HT-29 (cell line): ENCODE measurements around the gene RAB31. TPM values are rescaled to one million over a fixed set of nuclear protein-coding genes. Genes with fewer than 3 reads are reported as not detected.
"Not testable (repeated sequence)": the region's sequence is repeated elsewhere in the genome, so short reads cannot be mapped to it uniquely, and the experiment has no call there.

Experiments
- DNase-seq: peaks from one replicate; pipeline ENCODE4 v3.0.0-alpha.2; 2015; ENCODE audit warnings: low spot score
- total RNA-seq: library from RNA; depleted of rRNA; stranded (reverse); fragments of >200 nt; shearing (Covaris generic); gene quantifications from 2 replicates; pipeline ENCODE4 v1.2.3, GENCODE V29; 2014

The RAB31 gene
- total RNA-seq, 1 experiment from 2014 or later = 1.7 TPM

DNA sequence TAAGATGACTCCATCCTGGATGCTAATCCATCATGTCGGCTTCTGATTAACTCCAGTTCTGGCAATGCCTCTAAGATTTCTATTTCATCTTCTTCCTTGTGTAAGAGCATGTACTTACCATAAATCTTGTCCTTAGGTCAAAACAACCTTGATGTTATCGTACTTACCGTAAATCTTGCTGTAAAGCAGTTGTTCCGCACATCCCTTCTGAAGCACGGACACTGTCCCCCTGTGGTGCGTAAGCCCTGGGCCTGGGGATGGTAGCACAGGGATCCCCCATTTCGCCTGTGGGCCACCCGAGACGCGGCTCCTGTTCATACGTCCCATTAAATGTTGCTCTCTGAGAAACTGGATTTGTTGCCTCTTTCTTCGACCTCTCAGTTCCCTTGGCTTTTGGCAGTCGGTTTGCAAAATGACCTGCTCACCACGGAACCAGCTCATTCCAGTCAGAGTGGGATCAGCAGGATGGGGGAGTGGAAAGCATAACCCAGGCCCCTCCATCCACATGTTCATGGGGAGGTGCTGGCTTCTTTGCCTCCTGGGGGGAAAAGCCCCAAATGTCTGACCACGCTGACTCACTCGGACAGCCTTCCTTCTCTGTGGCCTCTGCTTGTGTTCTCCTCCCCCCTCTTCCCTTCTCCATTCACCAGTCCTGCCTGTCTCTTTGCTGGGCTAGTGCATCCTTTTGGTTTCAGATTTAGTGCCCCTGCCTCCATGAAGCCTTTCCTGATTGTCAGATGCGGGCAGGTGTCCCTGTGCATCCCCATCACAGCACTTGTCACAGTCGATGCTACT is 49.9 kb downstream of the RAB31 start:
- DNase-seq = peak; percentile 7

DNA sequence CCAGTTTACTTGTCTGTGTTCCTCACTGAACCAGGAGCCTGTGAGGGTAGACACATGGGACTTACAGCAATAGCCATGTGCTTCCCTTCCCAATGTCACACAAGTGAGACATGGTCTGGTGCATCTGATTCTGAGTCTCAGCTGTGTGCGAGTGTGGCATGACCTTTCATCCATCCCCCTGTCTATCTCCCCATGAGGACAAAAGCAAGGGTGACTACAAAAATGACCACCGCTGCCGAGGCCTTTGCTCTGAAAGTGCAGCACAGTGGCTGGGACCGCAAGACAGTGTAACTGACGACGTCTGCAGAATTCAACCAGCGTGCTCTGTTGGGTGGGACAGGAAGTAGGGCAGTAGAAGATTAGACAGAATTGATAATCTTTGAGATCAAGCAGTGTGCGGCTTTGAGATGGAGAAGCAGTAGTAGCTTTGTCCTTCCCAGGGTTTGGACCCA is 50.5 kb downstream of the RAB31 start:
- DNase-seq = no peak

DNA sequence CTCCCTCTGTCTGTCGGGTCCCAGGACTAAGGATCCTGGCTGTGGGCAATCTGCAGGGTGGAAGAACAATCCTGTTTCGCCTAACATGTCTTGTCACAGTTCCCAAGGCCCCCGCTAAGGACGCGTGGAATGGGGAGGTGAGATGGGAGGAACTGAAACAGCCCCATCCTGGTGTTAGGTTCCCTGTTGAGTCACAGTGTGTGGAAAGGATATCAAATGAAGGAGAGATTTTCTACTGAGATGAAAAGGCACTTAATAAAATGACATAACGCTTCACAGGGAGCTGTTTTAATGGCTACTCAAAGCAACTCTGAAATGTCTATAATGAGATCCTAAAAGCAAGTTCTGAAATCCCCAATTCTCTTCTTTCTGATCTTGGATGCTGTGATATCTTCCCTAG is 52.5 kb downstream of the RAB31 start:
- no peak for DNase-seq

DNA sequence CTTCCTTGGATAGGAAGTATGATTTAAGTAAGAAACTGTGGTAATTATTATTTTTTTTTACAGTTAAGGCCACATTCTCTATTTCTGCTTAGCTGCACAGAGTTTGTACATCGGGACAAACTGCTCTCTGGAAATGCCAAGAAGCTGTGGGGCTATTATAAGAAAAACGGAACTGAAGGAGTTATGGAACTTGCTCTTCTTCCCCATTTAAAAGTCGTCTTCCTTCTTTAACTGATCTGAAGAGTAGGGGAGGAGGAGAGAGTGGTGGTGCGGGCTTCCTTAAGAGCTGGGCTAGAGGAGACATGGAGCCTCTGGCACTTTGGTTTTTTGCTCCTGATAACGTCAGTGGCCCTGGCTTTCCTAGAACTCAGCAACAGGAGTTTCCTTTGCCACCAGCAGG is 54.4 kb downstream of the RAB31 start:
- no peak for DNase-seq

DNA sequence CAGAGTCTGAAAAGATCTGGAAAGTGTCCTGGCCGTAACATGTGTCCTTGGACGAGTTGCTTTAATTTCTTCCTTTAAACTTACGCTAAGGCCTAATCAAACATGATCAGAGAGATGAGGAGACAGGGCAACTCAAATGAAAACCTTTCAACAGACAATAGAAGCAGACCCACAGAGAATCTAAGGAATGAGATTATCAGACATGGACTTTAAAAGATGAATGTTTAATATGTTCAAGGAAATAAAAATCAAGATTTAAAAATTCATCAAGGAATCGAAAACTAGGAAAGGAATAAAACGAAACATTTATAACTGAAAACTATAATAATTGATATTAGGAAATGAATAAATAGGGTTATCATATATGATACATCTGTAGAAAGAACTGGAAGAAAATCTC is 55.1 kb downstream of the RAB31 start:
- DNase-seq = no peak

DNA sequence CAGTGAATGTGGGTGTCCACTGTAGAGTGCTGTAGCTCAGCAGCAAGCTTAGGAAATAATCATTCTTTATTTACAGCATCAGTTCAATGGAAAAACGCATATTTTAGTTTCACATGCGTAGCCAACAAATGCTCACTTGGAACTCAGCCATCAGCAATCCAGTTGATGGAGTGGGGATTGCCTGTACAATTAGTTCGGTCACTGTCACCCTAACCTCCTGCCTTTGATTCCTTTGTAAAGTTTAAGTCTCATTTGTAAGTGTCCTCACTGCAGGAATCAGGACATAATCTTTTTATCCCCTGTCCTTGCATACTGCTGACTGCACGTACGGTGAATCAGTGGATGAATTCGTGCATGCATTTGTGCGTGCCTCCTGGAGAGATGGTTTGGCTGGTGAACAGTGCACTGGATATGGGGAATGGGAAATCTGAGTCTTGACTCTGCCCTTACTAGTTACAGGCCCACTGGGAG is 55.9 kb downstream of the RAB31 start:
- no peak for DNase-seq

DNA sequence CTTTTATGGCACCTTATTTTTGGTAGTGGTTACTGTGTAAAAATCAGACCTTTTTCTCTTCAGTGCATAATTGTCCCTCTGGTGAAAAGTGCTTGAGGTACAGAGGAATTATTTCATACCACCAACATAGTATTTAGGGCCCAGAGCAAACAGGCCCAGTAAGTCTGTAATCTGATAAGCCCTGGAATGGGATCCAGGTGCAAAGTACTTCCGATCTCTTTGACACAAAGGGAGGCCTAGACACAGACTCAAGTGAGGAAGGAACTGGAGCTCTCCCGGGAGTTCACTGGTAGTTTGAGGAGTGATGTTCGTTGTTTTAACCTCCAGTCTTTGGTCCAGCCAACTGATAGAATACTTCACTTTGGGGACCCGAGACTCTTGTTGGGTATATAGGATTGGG is 57.4 kb downstream of the RAB31 start:
- no peak for DNase-seq

DNA sequence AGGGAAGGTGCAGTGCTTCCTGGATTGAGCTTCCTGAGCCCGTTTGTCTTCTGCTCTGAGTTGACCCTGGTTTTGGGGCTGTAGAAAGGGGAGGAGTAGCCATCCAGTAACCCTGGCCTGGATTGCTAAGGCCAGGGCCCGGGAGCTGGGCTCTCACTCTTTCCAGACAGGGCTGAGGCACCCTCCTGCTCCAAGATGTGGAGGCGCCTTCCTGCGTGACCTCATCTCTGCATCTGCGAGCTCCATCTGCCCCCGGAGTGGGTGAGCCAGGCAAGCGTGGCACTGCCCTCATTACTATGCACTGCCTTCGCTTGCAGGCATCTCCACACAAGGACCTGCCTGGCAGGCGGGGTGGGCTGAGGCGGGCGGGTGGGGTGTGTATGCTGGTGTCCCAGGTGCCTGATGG is 58.0 kb downstream of the RAB31 start:
- no peak for DNase-seq

DNA sequence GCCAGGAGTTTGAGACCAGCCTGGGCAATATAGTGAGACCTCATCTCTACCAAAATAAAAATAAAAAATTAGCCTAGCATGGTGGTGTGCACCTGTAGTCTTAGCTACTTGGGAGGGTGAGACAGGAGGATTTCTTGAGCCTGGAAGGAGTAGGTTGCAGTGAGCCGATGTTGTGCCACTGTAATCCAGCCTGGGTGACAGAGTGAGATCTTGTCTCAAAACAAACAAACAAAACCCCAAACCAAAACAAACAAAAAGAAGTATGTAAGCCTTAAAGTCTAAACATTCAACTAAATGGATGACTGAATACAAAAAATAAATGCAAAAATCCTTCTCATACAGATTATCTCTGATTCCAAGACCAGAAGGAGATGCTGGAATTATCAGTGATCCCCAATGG is 58.6 kb downstream of the RAB31 start:
- no peak for DNase-seq

DNA sequence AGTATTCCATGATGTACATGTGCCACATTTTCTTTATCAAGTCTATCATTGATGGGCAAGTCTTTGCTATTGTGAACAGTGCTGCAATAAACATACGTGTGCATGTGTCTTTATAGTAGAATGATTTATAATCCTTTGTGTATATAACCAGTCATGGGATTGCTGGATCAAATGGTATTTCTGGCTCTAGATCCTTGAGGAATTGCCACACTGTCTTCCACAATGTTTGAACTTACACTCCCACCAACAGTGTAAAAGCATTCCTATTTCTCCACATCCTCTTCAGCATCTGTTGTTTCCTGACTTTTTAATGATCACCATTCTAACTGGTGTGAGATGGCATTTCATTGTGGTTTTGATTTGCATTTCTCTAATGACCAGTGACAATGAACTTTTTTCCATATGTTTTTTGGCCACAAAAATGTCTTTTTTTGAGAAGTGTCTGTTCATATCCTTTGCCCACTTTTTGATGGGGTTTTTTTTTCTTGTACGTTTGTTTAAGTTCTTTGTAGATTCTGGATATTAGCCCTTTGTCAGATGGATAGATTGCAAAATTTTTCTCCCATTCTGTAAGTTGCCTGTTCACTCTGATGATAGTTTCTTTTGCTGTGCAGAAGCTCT is 60.1 kb downstream of the RAB31 start:
- DNase-seq = not testable (repeated sequence)

DNA sequence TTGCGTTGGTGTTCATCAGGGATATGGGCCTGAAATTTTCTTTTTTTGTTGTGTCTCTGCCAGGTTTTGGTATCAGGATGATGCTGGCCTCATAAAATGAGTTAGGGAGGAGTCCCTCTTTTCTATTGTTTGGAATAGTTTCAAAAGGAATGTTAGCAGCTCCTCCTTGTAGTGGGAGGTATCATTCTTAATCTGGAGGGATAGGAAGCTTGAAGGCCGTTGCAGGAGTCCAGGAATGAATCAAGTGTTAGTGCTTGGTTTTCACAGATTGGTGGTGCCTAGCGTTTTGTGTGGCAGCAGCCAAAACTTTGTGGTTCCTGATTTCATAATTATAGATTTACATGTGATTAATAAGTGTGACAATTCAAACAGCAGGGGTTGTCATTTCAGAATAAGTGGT is 62.0 kb downstream of the RAB31 start:
- not testable (repeated sequence) for DNase-seq

DNA sequence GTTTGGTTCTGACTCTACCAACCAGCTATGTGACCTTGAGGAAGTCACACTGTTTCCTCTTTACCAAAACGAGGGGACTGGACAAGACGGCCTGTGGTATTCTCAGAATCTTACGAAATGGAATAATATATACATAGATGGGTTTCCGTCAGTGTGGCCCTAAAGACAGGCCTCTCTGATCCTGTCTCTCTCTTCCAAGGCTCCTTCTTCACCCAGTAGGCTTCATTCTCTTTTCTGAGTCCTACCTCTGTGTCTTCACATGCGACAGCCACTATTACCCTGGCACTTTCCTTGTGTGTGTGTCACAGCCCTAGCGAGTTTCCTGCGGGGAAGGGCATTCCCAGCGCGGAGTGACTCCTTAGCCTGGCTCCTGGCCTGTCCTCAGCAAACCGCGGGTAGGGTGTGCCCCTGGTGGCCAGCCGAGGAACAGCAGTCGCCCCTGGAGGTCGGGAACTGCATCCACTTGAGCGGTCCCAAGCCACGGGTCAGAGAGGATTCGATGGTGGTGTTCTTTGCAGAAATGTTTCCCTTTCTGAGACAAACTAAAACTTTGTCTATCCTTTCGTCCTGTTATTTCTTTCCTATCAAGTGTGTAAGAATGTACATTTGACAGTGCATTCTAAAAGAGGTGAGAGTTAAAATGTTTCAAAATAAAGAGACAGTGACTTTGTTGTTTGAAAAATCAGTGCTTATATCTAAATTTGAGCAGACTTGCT is 63.3 kb downstream of the RAB31 start:
- DNase-seq = peak; percentile 91

DNA sequence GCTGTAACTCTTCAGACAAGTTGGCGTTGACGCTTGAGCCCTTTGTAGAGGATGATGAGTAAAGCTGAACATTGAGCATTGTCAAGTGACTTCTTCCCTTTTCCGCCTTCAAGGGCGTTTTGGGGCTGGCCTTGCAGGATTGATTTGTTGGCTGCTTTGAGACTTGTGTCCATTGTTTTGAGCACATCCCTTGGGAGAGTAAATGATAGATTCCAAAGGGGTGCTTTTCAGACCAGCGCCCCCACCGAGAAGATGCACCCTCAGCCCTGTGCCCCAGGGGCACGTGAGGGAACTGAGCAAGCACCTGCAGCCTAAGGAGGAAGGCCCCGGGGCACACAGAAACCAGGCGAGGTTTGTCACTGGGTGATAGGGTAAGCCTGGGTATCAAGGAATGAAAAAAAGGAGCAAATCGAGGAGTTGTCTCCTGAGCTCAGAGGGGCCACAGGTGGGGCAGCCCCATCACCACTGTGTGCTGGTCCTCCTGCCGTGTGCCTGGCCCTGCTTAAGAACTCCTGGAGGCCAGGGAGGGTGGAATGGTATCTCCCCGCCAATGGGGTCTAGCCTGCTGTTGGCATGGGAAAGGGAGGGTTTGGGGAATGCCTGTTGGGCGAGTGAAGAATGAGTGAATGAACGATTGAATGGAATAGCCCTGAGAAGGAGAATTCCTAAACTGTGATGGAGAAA is 64.0 kb downstream of the RAB31 start:
- no peak for DNase-seq

DNA sequence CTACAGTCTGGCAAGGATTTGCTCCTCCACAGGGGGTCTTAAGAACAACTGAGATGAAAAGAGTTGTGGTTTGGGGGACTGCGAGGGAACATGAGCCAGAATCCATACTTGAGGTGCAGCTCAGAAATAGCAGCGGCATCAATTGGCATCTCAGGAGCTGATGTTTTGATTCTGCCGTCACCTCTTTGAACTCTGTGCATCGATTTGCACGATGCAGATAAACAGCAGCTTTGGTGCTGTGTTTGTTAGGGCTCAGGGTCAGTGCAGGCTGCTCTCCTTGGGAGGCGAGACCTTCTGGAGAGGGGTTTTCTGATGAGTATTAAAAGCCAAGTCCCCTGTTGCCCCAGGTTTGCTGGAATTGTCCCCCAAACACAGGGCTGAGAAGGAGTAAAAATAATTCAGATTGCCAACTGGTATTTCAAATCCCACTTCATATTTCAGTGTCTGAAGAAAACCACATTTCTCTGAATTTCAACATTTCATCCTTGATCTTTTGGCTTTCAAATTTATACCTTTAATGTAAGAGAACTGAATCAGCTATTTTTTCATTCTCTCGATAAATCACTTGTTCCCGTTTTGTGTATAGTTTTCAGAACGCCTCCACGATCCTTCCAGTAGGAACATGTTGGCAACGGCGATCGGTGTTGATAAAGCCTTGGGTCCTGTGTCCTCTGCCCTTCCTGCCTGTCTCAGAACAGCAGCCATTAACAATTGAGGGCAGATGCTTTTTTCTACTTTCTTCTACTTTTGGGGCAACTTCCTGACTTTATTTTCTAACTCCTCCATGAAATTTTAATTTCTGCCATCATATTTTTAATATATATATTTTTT is 65.0 kb downstream of the RAB31 start:
- no peak for DNase-seq

DNA sequence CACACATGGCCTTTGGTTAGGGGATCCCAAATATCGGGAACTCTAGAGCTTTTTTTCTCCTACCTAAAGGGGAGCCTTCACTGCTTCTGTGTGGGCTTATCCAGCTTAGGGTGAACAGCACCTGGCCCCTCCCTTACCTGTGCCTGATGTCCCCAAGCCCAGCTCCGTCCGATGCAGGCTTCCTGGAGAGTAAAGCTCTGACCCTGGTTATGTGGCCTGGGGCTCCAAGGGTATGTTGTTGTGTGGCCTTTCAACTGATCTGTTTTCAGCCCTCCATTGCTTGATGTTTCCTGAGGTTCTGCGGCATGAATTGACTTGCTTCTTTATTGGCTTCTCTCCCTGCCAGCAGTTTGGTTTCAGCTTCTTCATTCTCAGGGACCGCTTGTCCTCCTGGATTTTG is 66.0 kb downstream of the RAB31 start:
- DNase-seq = no peak

DNA sequence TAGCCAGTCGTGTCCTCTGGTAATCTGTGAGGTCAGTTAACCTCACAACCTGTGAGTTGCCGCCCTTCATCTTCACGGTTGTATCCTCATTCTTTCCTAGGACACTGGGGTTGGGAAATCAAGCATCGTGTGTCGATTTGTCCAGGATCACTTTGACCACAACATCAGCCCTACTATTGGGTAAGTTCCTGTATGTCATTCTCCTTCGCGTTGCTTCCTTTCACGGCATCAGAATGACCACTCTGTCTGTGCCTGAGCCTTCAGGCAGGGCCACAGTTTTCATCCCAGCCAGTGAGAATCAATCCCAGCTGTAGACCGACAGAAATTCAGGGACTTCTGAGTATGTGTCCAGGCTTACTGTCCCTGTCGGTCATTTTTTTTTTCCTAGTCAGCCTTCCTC is 67.1 kb downstream of the RAB31 start:
- DNase-seq = no peak

DNA sequence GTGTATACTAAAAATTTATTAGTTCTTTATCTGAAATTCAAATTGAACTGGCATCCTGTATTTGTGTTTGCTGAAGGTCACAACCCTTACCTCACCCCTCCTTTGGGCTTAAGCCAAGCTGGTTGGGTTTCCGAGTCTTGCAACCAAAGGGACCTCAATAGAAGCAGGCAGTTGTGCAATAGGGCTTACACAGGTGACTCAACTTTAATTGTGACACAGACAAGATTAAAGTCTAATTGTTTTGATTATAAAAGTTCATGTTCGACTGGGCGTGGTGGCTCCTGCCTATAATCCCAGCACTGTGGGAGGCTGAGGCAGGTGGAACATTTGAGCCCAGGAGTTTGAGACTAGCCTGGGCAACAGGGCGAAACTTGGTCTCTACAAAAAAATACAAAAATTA is 71.5 kb downstream of the RAB31 start:
- DNase-seq = peak; percentile 51

DNA sequence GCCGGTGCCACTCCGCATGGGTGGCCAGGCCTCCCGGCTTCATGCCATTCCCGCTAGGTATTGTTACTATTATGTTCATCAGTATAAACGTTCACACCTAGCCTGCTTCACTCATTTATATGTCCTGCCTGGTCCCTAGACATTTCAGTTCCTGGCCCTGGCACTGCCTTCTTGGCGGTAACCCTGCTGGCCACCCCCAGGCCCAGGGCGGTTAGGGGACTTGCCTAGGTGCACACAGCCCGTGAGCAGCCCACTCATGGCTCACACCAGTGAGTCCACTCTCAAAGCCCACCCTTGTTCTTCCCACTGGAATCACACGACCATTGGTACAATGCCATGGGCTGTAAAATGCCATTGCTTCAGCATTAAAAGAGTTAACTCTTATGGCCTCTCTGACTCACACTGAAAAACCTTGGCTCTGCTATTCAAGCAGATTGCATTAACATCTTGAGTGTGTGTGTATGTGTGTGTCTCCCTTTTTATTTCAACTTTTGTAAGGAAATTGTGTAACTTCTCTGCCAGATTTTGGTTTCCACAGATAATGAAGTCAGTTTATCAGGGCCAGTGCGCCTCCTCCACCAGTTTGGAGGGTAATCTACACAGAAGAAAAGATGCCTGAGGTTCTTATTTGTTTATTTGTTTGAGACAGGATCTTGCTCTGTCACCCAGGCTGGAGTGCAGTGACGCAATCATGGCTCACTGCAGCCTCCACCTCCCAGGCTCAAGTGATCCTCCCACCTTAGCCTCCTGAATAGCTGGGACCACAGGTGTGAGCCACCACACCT is 74.2 kb downstream of the RAB31 start:
- no peak for DNase-seq

DNA sequence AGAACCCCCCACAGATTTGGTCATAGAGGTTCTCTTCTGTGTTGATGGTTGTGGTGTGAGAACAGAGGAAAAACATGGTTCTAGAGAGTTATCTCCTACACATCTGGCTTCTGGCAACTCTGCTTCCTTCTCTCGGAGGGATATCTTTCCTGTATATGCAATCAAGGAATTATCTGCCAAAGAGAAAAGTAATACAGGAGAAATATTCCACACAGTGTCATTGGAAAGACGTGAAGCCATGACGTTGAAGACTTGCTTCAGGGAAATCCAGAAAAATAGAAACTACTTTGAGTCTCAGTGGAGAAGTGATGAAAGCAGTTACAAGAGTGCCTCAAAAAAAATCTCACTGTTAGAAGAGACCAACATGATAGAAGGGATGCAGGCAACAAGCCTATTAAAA is 78.5 kb downstream of the RAB31 start:
- no peak for DNase-seq

DNA sequence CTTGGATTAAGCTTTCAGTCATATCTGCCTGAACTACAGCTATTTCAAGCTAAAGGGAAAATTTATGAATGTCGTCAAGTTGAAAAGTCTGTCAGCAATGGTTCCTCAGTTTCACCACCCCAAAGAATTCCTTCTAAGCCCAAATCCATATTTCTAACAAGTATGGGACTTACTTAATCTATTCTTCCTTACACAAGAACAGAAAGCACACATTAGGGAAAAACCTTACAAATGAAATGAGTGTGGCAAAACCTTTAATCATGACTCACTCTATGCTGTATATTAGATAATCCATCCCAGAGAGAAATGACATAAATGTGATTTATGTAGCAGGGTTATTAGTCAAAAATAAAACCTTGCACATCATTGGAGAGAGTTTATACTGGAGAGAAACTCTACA is 78.9 kb downstream of the RAB31 start:
- no peak for DNase-seq
